Mammary epithelial cell (primary cell): Measurements from ENCODE around the gene UFC1.

Experiments used
- CTCF ChIP-seq, 2 donors: IDR thresholded peaks in 1 of 2; conservative IDR thresholded peaks in 1 of 2; 2 replicates each; pipeline ENCODE4 v1.5.1; 2011 to 2012; ENCODE audit warnings: inconsistent platforms in 2 of 2, low read length in 2 of 2, mild to moderate bottlenecking in 2 of 2, control low read depth in 1 of 2, low read depth in 1 of 2; ENCODE audit not compliant: insufficient read depth in 1 of 2; ENCODE audit errors: extremely low read depth in 1 of 2
- EZH2 ChIP-seq: IDR thresholded peaks from 2 replicates; pipeline ENCODE4 v1.6.1; 2012; ENCODE audit warnings: low read length, inconsistent platforms, borderline replicate concordance

- no peak for TF ChIP-seq CTCF (conservative IDR thresholded peaks at IDR 0.05 in 1 of 2, IDR thresholded peaks at IDR 0.05 in 1 of 2; ENCODE audit: extremely low read depth in 1 of 2, insufficient read depth in 1 of 2, low read depth in 1 of 2, low read length in 2 of 2)
- TF ChIP-seq EZH2, result no peak
Observed at GRCh38 chr1:161195171-161195570, 41.4 kb downstream of the UFC1 start.
